HepG2 (cell line): Measurements from ENCODE around the gene WEE1. TPM values are rescaled to one million over a fixed set of nuclear protein-coding genes. Genes with fewer than 3 reads are reported as not detected.
A peak's percentile ranks its signal among the peaks of the same experiment; 100 is the strongest.

ENCODE experiments used
- ATAC-seq: fragments of 200-7000 bp; cut with Tn5 transposase; 3 replicates; pipeline ENCODE4 v1.9.1; 2020; ENCODE audit warnings: mild to moderate bottlenecking, moderate library complexity
- BruUV-seq: library from RNA; stranded (reverse); fragments of 400-500 nt; replicated peaks from 2 replicates; lab custom pipeline; 2021; lab: Mats Ljungman, UMichigan
- CTCF ChIA-PET: fragments of 300-600 bp; formaldehyde crosslinking; extraction: SDS; loops from one replicate; lab custom pipeline; 2021; ENCODE audit warnings: low total read pairs, inconsistent platforms, low intra/inter-chr PET ratio; lab: Yijun Ruan, JAX
- POLR2A ChIA-PET: fragments of 350-600 bp; sonication (Branson Sonifier 250); formaldehyde crosslinking; loops from one replicate; lab custom pipeline; 2020; ENCODE audit warnings: antibody characterized with exemption, inconsistent platforms; lab: Yijun Ruan, JAX
- DNase-seq: peaks from one replicate; pipeline ENCODE4 v3.0.0-alpha.2; 2015; ENCODE audit warnings: low spot score
- FAIRE-seq: peaks from 3 replicates; lab custom pipeline; 2011; peaks lifted over from hg19 to GRCh38; lab: Jason Lieb, UNC
- H2AFZ ChIP-seq: one replicate; pipeline ENCODE4 v1.6.1; 2011; ENCODE audit warnings: low read length, inconsistent platforms
- H3K27ac ChIP-seq: fragments of 300-600 bp; 3 replicates; pipeline ENCODE4 v1.8.0; 2011; ENCODE audit warnings: mixed run types, mild to moderate bottlenecking, mixed read lengths, low read length, inconsistent platforms; ENCODE audit not compliant: insufficient read depth; ENCODE audit errors: extremely low read length
- H3K27me3 ChIP-seq, 2 experiments: fragments of 200-600 bp in 1 of 2; 2 replicates in 1 of 2; 3 replicates in 1 of 2; pipeline versions ENCODE4 v1.6.0 to v1.8.0; 2011; ENCODE audit warnings: low read length in 2 of 2, mild to moderate bottlenecking in 2 of 2, moderate library complexity in 2 of 2, inconsistent platforms in 1 of 2; ENCODE audit not compliant: insufficient read depth in 2 of 2, control insufficient read depth in 1 of 2
- H3K36me3 ChIP-seq, 2 experiments: fragments of 200-600 bp in 1 of 2; replicated peaks in 1 of 2; 2 replicates in 1 of 2; 3 replicates in 1 of 2; pipeline versions ENCODE4 v1.5.1 to v1.8.0; 2011; ENCODE audit warnings: low read length in 2 of 2, inconsistent platforms in 1 of 2; ENCODE audit not compliant: insufficient read depth in 2 of 2, control insufficient read depth in 1 of 2
- H3K4me1 ChIP-seq: 2 replicates; pipeline ENCODE4 v1.5.1; 2012; ENCODE audit warnings: low read length, inconsistent platforms; ENCODE audit not compliant: insufficient read depth
- H3K4me2 ChIP-seq: 2 replicates; pipeline ENCODE4 v1.6.0; 2011; ENCODE audit warnings: low read depth, low read length, inconsistent platforms
- H3K4me3 ChIP-seq, 3 experiments: fragments of 200-600 bp in 1 of 3; sonication (generic), shearing (Covaris generic) in 1 of 3; replicated peaks in 1 of 3; 2 replicates each; pipeline ENCODE4 v1.5.1; 2011 to 2016; ENCODE audit warnings: low read length in 3 of 3, inconsistent platforms in 2 of 3, low read depth in 2 of 3, mild to moderate bottlenecking in 2 of 3, control low read depth in 1 of 3, mixed read lengths in 1 of 3; ENCODE audit not compliant: insufficient read depth in 1 of 3
- H3K79me2 ChIP-seq: one replicate; pipeline ENCODE4 v1.6.1; 2011; ENCODE audit warnings: low read length, inconsistent platforms; ENCODE audit not compliant: insufficient read depth
- H3K9ac ChIP-seq: 2 replicates; pipeline ENCODE4 v1.6.0; 2011; ENCODE audit warnings: mild to moderate bottlenecking, low read depth, low read length, inconsistent platforms; ENCODE audit not compliant: insufficient read depth
- H3K9me3 ChIP-seq: 2 replicates; pipeline ENCODE4 v1.5.1; 2012; ENCODE audit warnings: mild to moderate bottlenecking, low read length
- H4K20me1 ChIP-seq: 2 replicates; pipeline ENCODE4 v1.6.0; 2011; ENCODE audit warnings: inconsistent platforms, mild to moderate bottlenecking, low read length, moderate library complexity; ENCODE audit not compliant: insufficient read depth
- CEBPG ChIP-seq: IDR thresholded peaks from 2 replicates; pipeline ENCODE4 v1.6.1; 2016
- ETS1 ChIP-seq: sonication (generic); formaldehyde crosslinking; IDR thresholded peaks from 2 replicates; pipeline ENCODE4 v1.4.0; 2020; ENCODE audit warnings: missing genetic modification reagents
- GATAD2A ChIP-seq: IDR thresholded peaks from 2 replicates; pipeline ENCODE4 v1.6.1; 2016
- IRF2 ChIP-seq: IDR thresholded peaks from 2 replicates; pipeline ENCODE4 v1.6.1; 2018; ENCODE audit warnings: missing genetic modification reagents, missing compliant biosample characterization
- MAF1 ChIP-seq: sonication (generic); formaldehyde crosslinking; IDR thresholded peaks from 2 replicates; pipeline ENCODE4 v1.5.0; 2020; ENCODE audit warnings: missing genetic modification reagents, borderline replicate concordance
- MEIS1 ChIP-seq: sonication (generic); formaldehyde crosslinking; IDR thresholded peaks from 2 replicates; pipeline ENCODE4 v1.9.0; 2021; ENCODE audit warnings: mild to moderate bottlenecking, missing genetic modification reagents, moderate library complexity, borderline replicate concordance
- NPAS2 ChIP-seq: sonication (generic); formaldehyde crosslinking; IDR thresholded peaks from 2 replicates; pipeline ENCODE4 v1.8.0; 2022; ENCODE audit warnings: mild to moderate bottlenecking, missing genetic modification reagents, borderline replicate concordance
- POGZ ChIP-seq: sonication (generic); formaldehyde crosslinking; IDR thresholded peaks from 2 replicates; pipeline ENCODE4 v1.4.0; 2020; ENCODE audit warnings: mild to moderate bottlenecking, missing genetic modification reagents
- RCOR2 ChIP-seq: IDR thresholded peaks from 2 replicates; pipeline ENCODE4 v1.6.1; 2016; ENCODE audit warnings: missing biosample characterization, missing genetic modification reagents
- RNF219 ChIP-seq: sonication (generic); formaldehyde crosslinking; IDR thresholded peaks from 2 replicates; pipeline ENCODE4 v1.5.0; 2020; ENCODE audit warnings: mild to moderate bottlenecking, missing genetic modification reagents
- SOX6 ChIP-seq, 2 experiments: fragments of 450-650 bp in 1 of 2; sonication (generic) in 1 of 2; formaldehyde crosslinking in 1 of 2; IDR thresholded peaks; 2 replicates each; pipeline versions ENCODE4 v1.4.0 to v1.6.1; 2017 to 2020; ENCODE audit warnings: antibody characterized with exemption in 1 of 2, mild to moderate bottlenecking in 1 of 2, missing genetic modification reagents in 1 of 2
- TEAD3 ChIP-seq: optimal IDR thresholded peaks from 2 replicates; pipeline ENCODE3; 2016; ENCODE audit warnings: borderline replicate concordance
- XRCC5 ChIP-seq: fragments of 200-400 bp; formaldehyde crosslinking; optimal IDR thresholded peaks from 2 replicates; pipeline ENCODE3; 2017; ENCODE audit warnings: mild to moderate bottlenecking, low read length
- ZBTB7B ChIP-seq: sonication (generic); formaldehyde crosslinking; IDR thresholded peaks from 2 replicates; pipeline ENCODE4 v1.4.0; 2020; ENCODE audit warnings: missing genetic modification reagents
- ZNF235 ChIP-seq: sonication (generic); formaldehyde crosslinking; IDR thresholded peaks from 2 replicates; pipeline ENCODE4 v1.8.1; 2023; ENCODE audit warnings: mild to moderate bottlenecking, missing genetic modification reagents, borderline replicate concordance
- ZNF331 ChIP-seq: sonication (generic); formaldehyde crosslinking; IDR thresholded peaks from 2 replicates; pipeline ENCODE4 v1.4.0; 2020; ENCODE audit warnings: missing genetic modification reagents
- ZNF574 ChIP-seq: sonication (generic); formaldehyde crosslinking; IDR thresholded peaks from 2 replicates; pipeline ENCODE4 v1.4.0; 2020; ENCODE audit warnings: missing genetic modification reagents
- WGBS: methylation state at CpG from one replicate; pipeline ENCODE4 v1.1.6; 2017; ENCODE audit warnings: low lambda C conversion rate; 5-methylcytosine and 5-hydroxymethylcytosine counted together
- in situ Hi-C: cut with HindIII; loops from 2 replicates; pipeline ENCODE4 v1.10.0; 2017; ENCODE audit warnings: low pct_unique_long_range_greater_than_20kb; ENCODE audit not compliant: extremely low pct_ligation_motif_present
- intact Hi-C: fragments of 100-400 bp; cut with micrococcal nuclease; formaldehyde crosslinking; loops from one replicate; pipeline ENCODE4 v1.10.0; 2022; ENCODE audit not compliant: unreplicated experiment
- polyA plus RNA-seq, 8 experiments: library from polyadenylated mRNA; depleted of rRNA in 3 of 8; stranded (reverse) in 7 of 8; unstranded in 1 of 8; fragments of >200 nt; fragmentation: Illumina TruSeq in 4 of 8; extraction: Trizol in 4 of 8; gene quantifications; 2 replicates each; pipeline versions ENCODE4 v1.2.1 to v1.2.3, GENCODE V29; 2011 to 2016; ENCODE audit warnings: low read depth in 4 of 8, missing spikeins in 1 of 8, mixed read lengths in 1 of 8; ENCODE audit not compliant: insufficient read depth in 1 of 8
- total RNA-seq, 5 experiments: library from RNA; depleted of rRNA; stranded (reverse); fragments of >200 nt; fragmentation: Illumina TruSeq; extraction: Trizol; gene quantifications; 2 replicates each; pipeline ENCODE4 v1.2.3, GENCODE V29; 2016; ENCODE audit warnings: low read depth in 1 of 5
- TF ChIP-seq, protein P1 (sequence below): sonication (generic); formaldehyde crosslinking; IDR thresholded peaks from 2 replicates; pipeline ENCODE4 v1.4.0; 2020; ENCODE audit warnings: missing genetic modification reagents

The WEE1 gene
- total and polyA plus RNA-seq, 2 of the 13 experiments (the other 11 are each of a cell fraction or from before 2014, with no cell fraction given): 31.4 to 63.7 TPM

- 0 out of 2 replicates have a peak, but pooled peaks have one; percentile 40 for TF ChIP-seq ZNF574 (CRISPR knock-in tag)
- no peak for TF ChIP-seq SOX6 (IDR thresholded peaks at IDR 0.05)
- 0 out of 2 replicates have a peak, but pooled peaks have one; percentile 20 for TF ChIP-seq SOX6 (CRISPR knock-in tag; IDR thresholded peaks at IDR 0.05)
- no peak for TF ChIP-seq IRF2 (CRISPR knock-in tag)
- TF ChIP-seq ZNF235: no peak
- TF ChIP-seq POGZ (CRISPR knock-in tag): 0 out of 2 replicates have a peak, but pooled peaks have one; percentile 18
- TF ChIP-seq GATAD2A (CRISPR knock-in tag): peak; percentile 58
- 0 out of 2 replicates have a peak, but pooled peaks have one; percentile 25 for TF ChIP-seq ZNF331 (CRISPR knock-in tag)
- TF ChIP-seq TEAD3 (CRISPR knock-in tag): peak; percentile 57
- TF ChIP-seq CEBPG (CRISPR knock-in tag): peak; percentile 40; the same call in 1 of the 2 replicates
- peak; percentile 46 for TF ChIP-seq XRCC5
- TF ChIP-seq ZBTB7B (CRISPR knock-in tag): 0 out of 2 replicates have a peak, but pooled peaks have one; percentile 35
These were observed 38.2 kb upstream of the WEE1 start (continued) for GRCh38 chr11:9535189-9535781.

GRCh38 chr11:9538548-9538947 lies 34.9 kb upstream of the WEE1 start:
- in situ Hi-C loops (no loop called here), intact Hi-C loops (no loop called here)
- no peaks in the 10 kb centered on the region for H3K9me3 ChIP-seq
- no peak overlapping the region for H2AFZ ChIP-seq
- H4K20me1 ChIP-seq: no peaks in the 10 kb centered on the region
- 37% methylated on average over 2 of the region's 2 CpGs for WGBS
- H3K27ac ChIP-seq: no peak overlapping the region
- H3K79me2 ChIP-seq: no peaks in the 10 kb centered on the region
- POLR2A ChIA-PET: interaction anchor here (1.1 to 1.9 kb wide), 2 partner anchors 30 to 75 kb away, joined by 3 to 6 read pairs; no protein-coding TSS in a partner anchor
- FAIRE-seq: no peak
- BruUV-seq: no TSS peak
- peak; percentile 57 for ATAC-seq
- H3K36me3 ChIP-seq: no peaks in the 10 kb centered on the region
- no peak overlapping the region for H3K9ac ChIP-seq
- H3K4me2 ChIP-seq: no peak overlapping the region
- no peak for DNase-seq
- H3K4me3 ChIP-seq: no peak overlapping the region
- peaks cover 31% of the 10 kb centered on the region for H3K4me1 ChIP-seq
- no peaks in the 10 kb centered on the region for H3K27me3 ChIP-seq
- CTCF ChIA-PET: no interaction called here
- no peak for TF ChIP-seq RCOR2 (CRISPR knock-in tag)
- TF ChIP-seq NPAS2 (CRISPR knock-in tag): no peak
- TF ChIP-seq ETS1: no peak
- TF ChIP-seq XRCC5: no peak
- no peak for TF ChIP-seq MEIS1 (CRISPR knock-in tag)
- TF ChIP-seq, protein P1, sequence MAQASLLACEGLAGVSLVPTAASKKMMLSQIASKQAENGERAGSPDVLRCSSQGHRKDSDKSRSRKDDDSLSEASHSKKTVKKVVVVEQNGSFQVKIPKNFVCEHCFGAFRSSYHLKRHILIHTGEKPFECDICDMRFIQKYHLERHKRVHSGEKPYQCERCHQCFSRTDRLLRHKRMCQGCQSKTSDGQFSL (CRISPR knock-in tag): no peak
- TF ChIP-seq RNF219: no peak
- TF ChIP-seq MAF1 (CRISPR knock-in tag): no peak
